Smooth muscle cell (in vitro differentiated cells): ENCODE measurements around the gene ALDOB. TPM values are rescaled to one million over a fixed set of nuclear protein-coding genes. Genes with fewer than 3 reads are reported as not detected.

Experiments
- DNase-seq: peaks from one replicate; lab custom pipeline; 2025; ENCODE audit not compliant: unreplicated experiment; lab: John Stamatoyannopoulos, UW
- H2AFZ ChIP-seq: fragments of 200-600 bp; sonication (generic); 2 replicates; pipeline ENCODE4 v1.6.0; 2016; ENCODE audit warnings: antibody characterized with exemption, low read depth, mild to moderate bottlenecking
- H3F3A ChIP-seq: fragments of 200-600 bp; sonication (generic); 2 replicates; pipeline ENCODE4 v1.6.0; 2017; ENCODE audit warnings: antibody characterized with exemption, low read depth
- H3K27ac ChIP-seq: fragments of 200-600 bp; sonication (generic); 2 replicates; pipeline ENCODE4 v1.5.1; 2016; ENCODE audit warnings: low read depth, mild to moderate bottlenecking
- H3K27me3 ChIP-seq: fragments of 200-600 bp; sonication (generic); 2 replicates; pipeline ENCODE4 v1.6.1; 2016; ENCODE audit warnings: low read depth, mild to moderate bottlenecking
- H3K36me3 ChIP-seq: fragments of 200-600 bp; sonication (generic); 2 replicates; pipeline ENCODE4 v1.5.1; 2016; ENCODE audit warnings: low read depth
- H3K4me1 ChIP-seq: fragments of 200-600 bp; sonication (generic); 2 replicates; pipeline ENCODE4 v1.5.1; 2016; ENCODE audit warnings: low read depth
- H3K4me2 ChIP-seq: fragments of 200-600 bp; sonication (generic); 2 replicates; pipeline ENCODE4 v1.6.0; 2016; ENCODE audit warnings: mild to moderate bottlenecking
- H3K4me3 ChIP-seq: fragments of 200-600 bp; sonication (generic); 2 replicates; pipeline ENCODE4 v1.5.1; 2016; ENCODE audit warnings: mild to moderate bottlenecking
- H3K79me2 ChIP-seq: fragments of 200-600 bp; sonication (generic); 2 replicates; pipeline ENCODE4 v1.6.0; 2016; ENCODE audit warnings: low read depth, mild to moderate bottlenecking
- H3K9ac ChIP-seq: fragments of 200-600 bp; sonication (generic); 2 replicates; pipeline ENCODE4 v1.6.0; 2016; ENCODE audit warnings: low read depth
- H3K9me3 ChIP-seq: fragments of 200-600 bp; sonication (generic); replicated peaks from 2 replicates; pipeline ENCODE4 v1.5.1; 2016; ENCODE audit warnings: low read depth
- H4K20me1 ChIP-seq: fragments of 200-600 bp; sonication (generic); 2 replicates; pipeline ENCODE4 v1.6.0; 2016; ENCODE audit warnings: low read depth
- CTCF ChIP-seq: fragments of 200-600 bp; sonication (generic); IDR thresholded peaks from 2 replicates; pipeline ENCODE4 v1.5.1; 2017; ENCODE audit warnings: borderline replicate concordance, mild to moderate bottlenecking, antibody characterized with exemption; ENCODE audit not compliant: insufficient read depth, poor library complexity, severe bottlenecking
- WGBS: methylation state at CpG from one replicate; pipeline ENCODE4 v1.1.7; 2016; ENCODE audit warnings: low lambda C conversion rate; 5-methylcytosine and 5-hydroxymethylcytosine counted together
- polyA plus RNA-seq: library from polyadenylated mRNA; unstranded; fragments of >200 nt; fragmentation: Nextera tagmentation; extraction: Ambion mirVana; gene quantifications from 2 replicates; pipeline ENCODE4 v1.2.1, GENCODE V29; 2016
- total RNA-seq: library from RNA; depleted of rRNA; stranded (reverse); fragments of >200 nt; gene quantifications from 2 replicates; pipeline ENCODE4 v1.2.3, GENCODE V29; 2014

ALDOB gene
- total and polyA plus RNA-seq, 2 experiments from 2014 or later, result not detected

GRCh38 chr9:101466863-101467262 is 31.3 kb upstream of the ALDOB start:
- Histone ChIP-seq H3K4me1 (peaks cover 5% of the 10 kb centered on the region), H3K4me2 (no peak overlapping the region), H3K9ac (no peak overlapping the region), H3K9me3 (no peaks in the 10 kb centered on the region), H2AFZ (no peak overlapping the region), H3K79me2 (no peaks in the 10 kb centered on the region), H3F3A (no peaks in the 10 kb centered on the region), H3K4me3 (no peak overlapping the region), H4K20me1 (no peaks in the 10 kb centered on the region), H3K27ac (no peak overlapping the region), H3K27me3 (no peaks in the 10 kb centered on the region), H3K36me3 (no peaks in the 10 kb centered on the region)
- WGBS, result 86% methylated on average over 2 of the region's 2 CpGs
- no peak for TF ChIP-seq CTCF
- DNase-seq, result no peak

GRCh38 chr9:101465326-101465915 is 29.8 kb upstream of the ALDOB start:
- Histone ChIP-seq H3K9ac (no peak overlapping the region), H3K36me3 (no peaks in the 10 kb centered on the region), H3K4me2 (no peak overlapping the region), H3K27ac (no peak overlapping the region), H4K20me1 (no peaks in the 10 kb centered on the region), H3K79me2 (no peaks in the 10 kb centered on the region), H3F3A (no peaks in the 10 kb centered on the region), H3K27me3 (no peaks in the 10 kb centered on the region), H3K4me3 (no peak overlapping the region), H2AFZ (peak overlapping the region; percentile 11), H3K4me1 (peaks cover 5% of the 10 kb centered on the region), H3K9me3 (no peaks in the 10 kb centered on the region)
- DNase-seq, result no peak
- TF ChIP-seq CTCF, result peak; percentile 19
- 42% methylated on average over 6 of the region's 6 CpGs for WGBS

- H3K79me2 ChIP-seq, result no peaks in the 10 kb centered on the region
- H3K36me3 ChIP-seq, result no peaks in the 10 kb centered on the region
- H3K4me2 ChIP-seq, result no peak overlapping the region
- no peak overlapping the region for H3K27ac ChIP-seq
- H2AFZ ChIP-seq, result no peak overlapping the region
- H3K9me3 ChIP-seq, result no peaks in the 10 kb centered on the region
- no peak overlapping the region for H3K4me3 ChIP-seq
- TF ChIP-seq CTCF, result no peak
- H4K20me1 ChIP-seq, result no peaks in the 10 kb centered on the region
- peaks cover 5% of the 10 kb centered on the region for H3K4me1 ChIP-seq
- WGBS, result 94% methylated on average over 2 of the region's 2 CpGs
- no peaks in the 10 kb centered on the region for H3F3A ChIP-seq
- DNase-seq, result no peak
- no peaks in the 10 kb centered on the region for H3K27me3 ChIP-seq
- H3K9ac ChIP-seq, result no peak overlapping the region
These were observed 27.8 kb upstream of the ALDOB start for GRCh38 chr9:101463397-101463796.

- Histone ChIP-seq H3K4me3 (no peak overlapping the region), H3K9me3 (no peaks in the 10 kb centered on the region), H3K9ac (no peak overlapping the region), H3K36me3 (no peaks in the 10 kb centered on the region), H3K4me1 (peaks cover 5% of the 10 kb centered on the region), H4K20me1 (no peaks in the 10 kb centered on the region), H3F3A (no peaks in the 10 kb centered on the region), H3K27ac (no peak overlapping the region), H2AFZ (peak overlapping the region; percentile 56), H3K4me2 (no peak overlapping the region), H3K79me2 (no peaks in the 10 kb centered on the region), H3K27me3 (no peaks in the 10 kb centered on the region)
- no peak for TF ChIP-seq CTCF
- DNase-seq, result no peak
- 35% methylated on average over 5 of the region's 5 CpGs for WGBS
These were observed 27.0 kb upstream of the ALDOB start for GRCh38 chr9:101462558-101462957.
